Naive thymus-derived CD8-positive, alpha-beta T cell (primary cell): ENCODE data around the gene TAGAP. TPM values are rescaled to one million over a fixed set of nuclear protein-coding genes. Genes with fewer than 3 reads are reported as not detected.

Experiments used
- ATAC-seq, 2 donors: fragments of 150-1000 bp; cut with Tn5 transposase in 1 of 2; sonication (Bioruptor Pico), chemical (Tn5 transposase) in 1 of 2; 1 replicate in 1 of 2; 2 replicates in 1 of 2; pipeline ENCODE4 v1.10.0; 2021; ENCODE audit warnings: mild to moderate bottlenecking in 2 of 2, moderate library complexity in 2 of 2
- POLR2A ChIA-PET: fragments of 350-600 bp; sonication (Branson Sonifier 250); formaldehyde crosslinking; loops from one replicate; lab custom pipeline; 2021; ENCODE audit warnings: antibody characterized with exemption; lab: Charles Lee
- DNase-seq, 10 donors: peaks; one replicate each; pipeline versions ENCODE4 v3.0.0 to v3.0.0-alpha.2; 2020 to 2022
- H3K27ac Mint-ChIP-seq, 10 donors: one replicate each; pipeline ENCODE4 v1.8.0; 2020 to 2022; ENCODE audit warnings: mild to moderate bottlenecking in 10 of 10, mixed read lengths in 10 of 10, moderate library complexity in 4 of 10, inconsistent platforms in 1 of 10
- H3K27me3 Mint-ChIP-seq, 5 donors: one replicate each; pipeline ENCODE4 v1.8.0; 2021 to 2022; ENCODE audit warnings: mixed read lengths in 5 of 5
- H3K36me3 Mint-ChIP-seq, 3 donors: one replicate each; pipeline ENCODE4 v1.8.0; 2020 to 2022; ENCODE audit warnings: mixed read lengths in 3 of 3, mild to moderate bottlenecking in 2 of 3, inconsistent platforms in 1 of 3
- H3K4me1 Mint-ChIP-seq, 4 donors: one replicate each; pipeline ENCODE4 v1.8.0; 2021 to 2022; ENCODE audit warnings: mixed read lengths in 4 of 4
- H3K4me3 Mint-ChIP-seq, 10 donors: one replicate each; pipeline ENCODE4 v1.8.0; 2020 to 2022; ENCODE audit warnings: mild to moderate bottlenecking in 10 of 10, mixed read lengths in 10 of 10, moderate library complexity in 6 of 10, inconsistent platforms in 1 of 10
- H3K9me3 Mint-ChIP-seq, 9 donors: one replicate each; pipeline ENCODE4 v1.8.0; 2020 to 2022; ENCODE audit warnings: mixed read lengths in 9 of 9, mild to moderate bottlenecking in 3 of 9, inconsistent platforms in 1 of 9, moderate library complexity in 1 of 9
- polyA plus RNA-seq, 3 donors: library from polyadenylated mRNA; unstranded; fragments of 300-500 nt; fragmentation: Illumina TruSeq; gene quantifications; one replicate each; pipeline ENCODE4 v1.2.3, GENCODE V29; 2021
- total RNA-seq, 8 experiments: library from RNA in 2 of 8; stranded (reverse) in 2 of 8; gene quantifications; one replicate each; pipeline ENCODE4 v1.2.3 and lab custom pipeline; 2021 to 2026

The TAGAP gene
- total RNA-seq = 10 to 100 TPM; 54.5 to 56.9 TPM
- 100 to 1,000 TPM in 1 of 3 donors, 10 to 100 TPM in 2; 97.4 to 111 (median 98.2) TPM for polyA plus RNA-seq
- total RNA-seq (lab: John Stamatoyannopoulos, UW) = 63.9 to 427 (median 358) reads per million in 6 experiments

- DNase-seq (peak; percentile 67 to 94 (median 85)), ATAC-seq (peak; percentile 77 to 79)
- peak within 1 kb of the TSS; percentile 92 to 100 (median 98) for H3K4me3 Mint-ChIP-seq
- H3K9me3 Mint-ChIP-seq = no peaks in the 10 kb centered on the region
- peak within 1 kb of the TSS; percentile 90 to 100 (median 98) for H3K27ac Mint-ChIP-seq
- H3K27me3 Mint-ChIP-seq = no peaks in the 10 kb centered on the region
- POLR2A ChIA-PET = interaction anchor here (0.5 to 7.9 kb wide), 15 partner anchors 9 to 998 kb away, joined by 3 to 183 read pairs (median 6); partner anchors contain the start of gene RSPH3
- peaks cover 17 to 42% (median 41%) of the 10 kb centered on the region in 3 donors for H3K36me3 Mint-ChIP-seq
- H3K4me1 Mint-ChIP-seq = peaks cover 30 to 58% (median 52%) of the 10 kb centered on the region in 4 donors
These were observed at the start of gene TAGAP for GRCh38 chr6:159044899-159045727. TAGAP (minus strand) TSS chr6:159044991; CDS start chr6:159044146, 845 bp downstream.

DNA sequence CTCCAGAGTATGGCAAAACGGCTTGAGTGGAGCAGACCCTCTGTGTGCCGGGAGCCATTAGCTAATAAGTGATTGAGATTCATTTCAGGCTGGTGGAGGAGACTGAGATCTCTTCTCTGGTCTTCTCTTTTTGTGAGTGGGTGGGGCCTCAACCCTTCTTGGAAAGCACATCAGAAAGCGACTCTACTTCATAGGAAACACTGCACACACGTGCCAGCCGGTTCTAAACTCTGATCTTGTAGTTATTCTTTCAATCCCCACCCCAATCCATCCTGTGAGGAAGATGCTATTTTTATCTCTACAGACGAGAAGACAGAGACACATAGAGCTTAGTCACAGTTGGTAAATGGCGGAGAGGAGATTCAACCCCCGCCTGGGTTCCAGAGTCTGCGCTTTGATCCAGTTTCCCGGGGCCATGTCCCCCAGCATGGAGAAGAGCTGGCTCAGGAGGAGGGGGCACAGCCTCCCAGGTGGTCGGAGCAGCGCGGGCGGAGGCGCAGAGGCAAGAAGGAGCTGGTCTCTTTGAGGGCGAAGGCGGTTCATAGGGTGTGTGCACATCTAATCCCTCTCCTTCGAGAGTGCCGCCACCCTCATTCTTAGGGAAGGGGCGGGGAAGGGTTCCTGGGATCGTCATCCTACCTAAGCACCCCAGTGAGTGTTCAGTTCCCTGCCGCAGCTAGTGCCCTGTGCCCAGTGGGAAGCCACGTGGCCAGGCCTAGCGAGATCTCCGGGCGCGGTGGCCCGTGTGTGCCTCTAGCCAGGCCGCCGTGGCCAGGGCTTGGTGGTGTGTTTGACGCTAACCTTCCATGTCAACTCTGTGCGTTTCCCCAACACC lies 49.0 kb upstream of the TAGAP start:
- POLR2A ChIA-PET = interaction anchor here (0.5 to 5.2 kb wide), 8 partner anchors 11 to 236 kb away, joined by 3 to 39 read pairs (median 6); partner anchors contain the start of gene TAGAP
- Mint-ChIP-seq H3K4me1 (peaks cover 22 to 56% (median 44%) of the 10 kb centered on the region in 4 donors), H3K27ac (peak overlapping the region in 9 of 10 donors; percentile 48 to 95 (median 86)), H3K9me3 (no peaks in the 10 kb centered on the region), H3K27me3 (no peaks in the 10 kb centered on the region), H3K36me3 (no peaks in the 10 kb centered on the region), H3K4me3 (peak overlapping the region in 9 of 10 donors; percentile 28 to 76 (median 62))
- ATAC-seq (no peak), DNase-seq (no peak)

DNA sequence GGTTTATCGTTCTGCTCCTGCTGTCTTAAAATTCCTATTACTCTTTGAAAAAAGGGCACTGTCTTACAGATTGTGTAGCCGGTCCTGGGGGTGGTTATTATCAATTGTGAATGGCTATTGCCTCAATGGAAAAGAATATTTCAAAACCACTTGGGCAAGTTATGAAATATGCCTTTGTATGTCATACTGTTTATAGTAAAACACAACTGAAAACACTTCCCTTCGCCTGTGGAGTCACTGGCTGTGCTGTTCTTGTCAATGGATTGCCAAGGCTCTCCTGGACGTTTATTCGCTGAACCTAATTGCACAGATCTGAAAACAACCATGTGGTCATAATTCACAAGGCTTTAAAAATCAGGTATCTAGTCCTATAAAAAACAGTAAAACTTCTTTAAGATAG lies 47.8 kb upstream of the TAGAP start:
- ATAC-seq (no peak), DNase-seq (no peak)
- POLR2A ChIA-PET = interaction anchor here (0.6 to 5.2 kb wide), 4 partner anchors 13 to 49 kb away, joined by 3 to 39 read pairs (median 22); partner anchors contain the start of gene TAGAP
- Mint-ChIP-seq H3K36me3 (no peaks in the 10 kb centered on the region), H3K27ac (no peak overlapping the region), H3K4me1 (peaks cover 20 to 44% (median 33%) of the 10 kb centered on the region in 4 donors), H3K27me3 (no peaks in the 10 kb centered on the region), H3K9me3 (no peaks in the 10 kb centered on the region), H3K4me3 (no peak overlapping the region)

- Mint-ChIP-seq H3K27me3 (no peaks in the 10 kb centered on the region), H3K4me3 (no peak overlapping the region), H3K36me3 (no peaks in the 10 kb centered on the region), H3K4me1 (peaks cover 15 to 27% (median 20%) of the 10 kb centered on the region in 4 donors), H3K9me3 (no peaks in the 10 kb centered on the region), H3K27ac (peak overlapping the region in 2 of 10 donors; percentile 7 to 60)
- POLR2A ChIA-PET = no interaction called here
- DNase-seq = no peak
- no peak for ATAC-seq
These were observed 46.0 kb upstream of the TAGAP start for GRCh38 chr6:159090530-159091480.

GRCh38 chr6:159089909-159090308 lies 45.1 kb upstream of the TAGAP start:
- DNase-seq (no peak), ATAC-seq (no peak)
- Mint-ChIP-seq H3K9me3 (no peaks in the 10 kb centered on the region), H3K27me3 (no peaks in the 10 kb centered on the region), H3K36me3 (no peaks in the 10 kb centered on the region), H3K4me3 (no peak overlapping the region), H3K4me1 (peaks cover 10 to 21% (median 16%) of the 10 kb centered on the region in 4 donors), H3K27ac (no peak overlapping the region)
- POLR2A ChIA-PET = interaction anchor here (1.2 kb wide), 1 partner anchor 10 kb away, joined by 3 read pairs; no protein-coding TSS in a partner anchor

DNA sequence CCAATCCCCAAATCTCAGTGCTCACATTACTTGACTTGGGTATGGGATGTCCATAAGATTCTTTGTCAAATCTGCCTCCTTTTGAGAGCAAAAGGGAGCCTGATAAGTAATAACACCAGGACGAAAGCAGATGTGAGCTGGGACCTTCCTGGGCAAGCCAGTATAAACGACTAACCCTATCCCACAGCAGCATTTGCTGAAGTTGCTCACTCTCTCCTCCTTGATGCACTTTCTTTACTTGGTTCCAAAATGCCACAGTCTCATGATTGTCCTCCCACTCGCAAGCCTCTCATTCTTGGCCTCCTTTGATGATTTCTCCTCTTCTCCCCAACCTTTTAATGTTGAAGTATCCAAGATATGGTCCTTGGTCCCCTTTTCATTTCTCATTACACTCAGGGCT lies 44.7 kb upstream of the TAGAP start:
- no peaks in the 10 kb centered on the region for H3K36me3 Mint-ChIP-seq

DNA sequence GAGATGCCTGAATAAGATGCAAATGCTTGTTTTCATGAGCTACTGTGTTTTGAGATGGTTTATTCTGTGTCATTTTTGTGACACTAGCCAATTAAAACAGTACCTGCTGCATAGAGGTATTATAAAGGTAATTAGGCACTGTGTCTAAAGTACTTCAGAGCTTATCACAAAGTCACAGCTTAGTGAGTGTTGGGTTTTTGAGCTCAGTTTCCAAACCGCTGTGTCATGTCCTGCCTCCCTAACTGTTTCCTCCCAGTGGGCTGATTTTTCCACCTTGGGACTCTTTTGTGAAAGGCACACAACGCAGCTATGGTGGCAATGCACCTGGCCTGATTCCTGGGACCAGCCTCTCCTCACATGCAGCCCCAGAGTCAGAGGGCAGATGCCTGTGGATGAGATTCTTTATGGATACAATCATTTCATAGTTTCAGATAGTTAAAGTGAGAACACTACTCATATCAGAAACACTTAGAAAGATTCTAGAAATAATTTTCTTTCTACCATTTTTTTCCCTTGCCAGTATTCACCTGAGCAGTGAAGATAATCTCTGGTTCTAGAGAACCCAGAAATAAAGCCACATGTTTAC lies 41.3 kb upstream of the TAGAP start:
- Mint-ChIP-seq H3K27ac (no peak overlapping the region), H3K9me3 (no peaks in the 10 kb centered on the region)

More for the DNA sequence above, 44.7 kb upstream of the TAGAP start:
- Mint-ChIP-seq H3K4me3 (no peak overlapping the region), H3K9me3 (no peaks in the 10 kb centered on the region), H3K27me3 (no peaks in the 10 kb centered on the region), H3K4me1 (peaks cover 6 to 17% (median 11%) of the 10 kb centered on the region in 4 donors), H3K27ac (no peak overlapping the region)
- ATAC-seq (no peak), DNase-seq (no peak)
- POLR2A ChIA-PET = interaction anchor here (0.9 to 1.2 kb wide), 3 partner anchors 9 to 24 kb away, joined by 3 to 4 read pairs (median 3); no protein-coding TSS in a partner anchor

DNA sequence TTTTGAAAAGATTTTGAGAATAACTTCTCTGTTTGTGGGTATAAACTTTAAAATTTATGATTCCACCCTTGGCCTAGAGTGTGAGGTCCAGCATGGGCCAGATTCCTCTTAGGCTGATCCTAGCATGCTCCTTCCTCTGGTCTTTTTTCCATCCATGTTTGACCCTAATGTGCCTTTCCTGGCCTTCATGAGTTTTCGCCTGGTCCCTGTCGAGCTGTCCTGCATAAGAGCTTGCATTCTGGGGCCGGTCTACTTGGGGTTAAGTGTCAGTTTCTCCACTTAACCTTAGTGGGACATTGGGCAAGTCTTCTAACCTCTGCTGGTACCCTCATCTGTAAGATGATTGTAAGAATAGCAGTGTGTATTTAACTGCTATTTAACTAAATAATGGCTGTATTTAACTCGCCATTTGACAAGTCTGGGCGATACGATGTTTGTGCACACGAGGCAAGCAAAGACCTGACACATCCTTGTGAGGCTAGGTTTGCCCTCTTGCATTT lies 40.7 kb upstream of the TAGAP start:
- H3K4me3 Mint-ChIP-seq = no peak overlapping the region
- POLR2A ChIA-PET = interaction anchor here (1.0 kb wide), 1 partner anchor 32 kb away, joined by 3 read pairs; no protein-coding TSS in a partner anchor
- H3K4me1 Mint-ChIP-seq = peaks cover 2 to 21% (median 4%) of the 10 kb centered on the region in 4 donors
- H3K27ac Mint-ChIP-seq = no peak overlapping the region
- no peaks in the 10 kb centered on the region for H3K9me3 Mint-ChIP-seq
- DNase-seq = no peak
- H3K36me3 Mint-ChIP-seq = no peaks in the 10 kb centered on the region
- ATAC-seq = no peak
- no peaks in the 10 kb centered on the region for H3K27me3 Mint-ChIP-seq

More for the DNA sequence above, 41.3 kb upstream of the TAGAP start:
- H3K4me3 Mint-ChIP-seq = no peak overlapping the region
- no peak for DNase-seq
- ATAC-seq = no peak
- no peaks in the 10 kb centered on the region for H3K27me3 Mint-ChIP-seq
- POLR2A ChIA-PET = interaction anchor here (1.0 kb wide), 1 partner anchor 33 kb away, joined by 3 read pairs; no protein-coding TSS in a partner anchor
- no peaks in the 10 kb centered on the region for H3K36me3 Mint-ChIP-seq
- H3K4me1 Mint-ChIP-seq = peaks cover 0 to 16% (median 0%) of the 10 kb centered on the region in 4 donors

DNA sequence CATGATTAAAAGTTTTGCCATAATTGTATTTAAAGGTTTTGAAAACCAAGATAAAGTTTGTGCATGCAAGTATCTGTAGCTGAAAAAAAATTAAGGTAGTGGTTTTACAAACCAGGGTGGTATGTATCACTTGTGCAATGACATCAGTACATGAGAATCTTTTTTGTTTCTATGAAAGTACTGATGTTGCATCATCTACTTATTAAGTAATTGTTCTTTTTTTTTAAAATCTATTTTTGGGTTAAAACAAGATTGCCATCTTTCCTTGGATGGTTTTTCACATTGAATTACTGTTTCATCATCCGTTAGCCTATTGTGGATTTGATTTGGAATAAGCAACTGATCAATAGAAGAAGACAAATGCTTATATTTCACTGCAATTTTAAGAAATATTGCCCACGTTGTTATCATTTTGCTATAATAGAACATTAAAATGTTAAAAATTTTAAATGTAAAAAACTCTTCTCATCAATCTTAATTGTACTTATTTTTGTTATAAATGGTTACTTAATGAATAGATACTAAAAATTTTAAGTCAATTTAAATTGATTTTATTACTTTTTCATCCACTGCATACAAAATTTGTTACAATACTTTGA lies 39.8 kb upstream of the TAGAP start:
- H3K27ac Mint-ChIP-seq = no peak overlapping the region
- DNase-seq (no peak), ATAC-seq (no peak)
- no peak overlapping the region for H3K4me3 Mint-ChIP-seq
- no peaks in the 10 kb centered on the region for H3K27me3 Mint-ChIP-seq
- POLR2A ChIA-PET = no interaction called here
- H3K4me1 Mint-ChIP-seq = peaks cover 7 to 30% (median 12%) of the 10 kb centered on the region in 4 donors
- H3K36me3 Mint-ChIP-seq = no peaks in the 10 kb centered on the region
- no peaks in the 10 kb centered on the region for H3K9me3 Mint-ChIP-seq

GRCh38 chr6:159083146-159083545 lies 38.4 kb upstream of the TAGAP start:
- no peak for ATAC-seq
- POLR2A ChIA-PET = no interaction called here
- Mint-ChIP-seq H3K27ac (no peak overlapping the region), H3K4me1 (peaks cover 14 to 42% (median 24%) of the 10 kb centered on the region in 4 donors), H3K36me3 (no peaks in the 10 kb centered on the region), H3K27me3 (no peaks in the 10 kb centered on the region), H3K9me3 (no peaks in the 10 kb centered on the region), H3K4me3 (no peak overlapping the region)
- DNase-seq = no peak
